K562 (cell line): ENCODE data around the gene TRIM23. TPM values are rescaled to one million over a fixed set of nuclear protein-coding genes. Genes with fewer than 3 reads are reported as not detected.

Source experiments
- ARID1B ChIP-seq: fragments of 450-650 bp; IDR thresholded peaks from 2 replicates; pipeline ENCODE4 v1.6.1; 2016; ENCODE audit warnings: antibody characterized with exemption, mild to moderate bottlenecking, inconsistent platforms
- CREB1 ChIP-seq, 2 experiments: sonication (generic) in 1 of 2; formaldehyde crosslinking in 1 of 2; IDR thresholded peaks; 2 replicates each; pipeline versions ENCODE4 v1.6.1 to v1.8.0; 2012 to 2022; ENCODE audit warnings: inconsistent platforms in 1 of 2, mild to moderate bottlenecking in 1 of 2, missing genetic modification reagents in 1 of 2, moderate library complexity in 1 of 2
- FOXA3 ChIP-seq, 2 experiments: fragments of 450-650 bp in 1 of 2; sonication (generic) in 1 of 2; formaldehyde crosslinking; IDR thresholded peaks in 1 of 2; conservative IDR thresholded peaks in 1 of 2; 2 replicates each; pipeline versions ENCODE4 v1.4.0 to v1.8.0; 2020 to 2022; ENCODE audit warnings: mild to moderate bottlenecking in 2 of 2, missing genetic modification reagents in 1 of 2
- FOXP1 ChIP-seq: sonication (generic); formaldehyde crosslinking; IDR thresholded peaks from 2 replicates; pipeline ENCODE4 v1.8.0; 2022; ENCODE audit warnings: mild to moderate bottlenecking, missing genetic modification reagents
- GABPA ChIP-seq: fragments of 200-800 bp; sonication (Bioruptor generic); conservative IDR thresholded peaks from 2 replicates; pipeline ENCODE4 v1.6.1; 2016; ENCODE audit warnings: low read depth, missing genetic modification characterization, missing compliant biosample characterization
- HDAC1 ChIP-seq, 2 experiments: fragments of 450-650 bp; IDR thresholded peaks; 2 replicates each; pipeline ENCODE4 v1.6.1; 2016 to 2017; ENCODE audit warnings: inconsistent platforms in 1 of 2, mild to moderate bottlenecking in 1 of 2, moderate library complexity in 1 of 2
- MTA3 ChIP-seq: fragments of 450-650 bp; formaldehyde crosslinking; IDR thresholded peaks from 2 replicates; pipeline ENCODE4 v1.6.1; 2017; ENCODE audit warnings: mild to moderate bottlenecking, borderline replicate concordance
- NR3C1 ChIP-seq: sonication (generic); formaldehyde crosslinking; IDR thresholded peaks from 2 replicates; pipeline ENCODE4 v1.8.1; 2022; ENCODE audit warnings: missing genetic modification reagents
- NR4A1 ChIP-seq, 2 experiments: fragments of 250-450 bp in 1 of 2; fragments of 450-650 bp in 1 of 2; sonication (Bioruptor Pico) in 1 of 2; IDR thresholded peaks; 2 replicates each; pipeline versions ENCODE4 v1.4.0 to v1.6.1; 2016 to 2020; ENCODE audit warnings: mild to moderate bottlenecking in 2 of 2, missing compliant biosample characterization in 1 of 2, missing genetic modification characterization in 1 of 2, moderate library complexity in 1 of 2
- PHB ChIP-seq: fragments of 250-450 bp; sonication (Bioruptor Pico); IDR thresholded peaks from 2 replicates; pipeline ENCODE4 v1.5.0; 2021
- RBFOX2 ChIP-seq: fragments of 200-400 bp; formaldehyde crosslinking; IDR thresholded peaks from 2 replicates; pipeline ENCODE4 v1.6.1; 2017; ENCODE audit warnings: low read depth, mild to moderate bottlenecking, low read length, moderate library complexity
- SAFB ChIP-seq: fragments of 200-400 bp; formaldehyde crosslinking; IDR thresholded peaks from 2 replicates; pipeline ENCODE4 v1.6.1; 2017; ENCODE audit warnings: low read depth, low read length, borderline replicate concordance
- STAG1 ChIP-seq: sonication (generic); formaldehyde crosslinking; IDR thresholded peaks from 2 replicates; pipeline ENCODE4 v1.5.0; 2020; ENCODE audit warnings: missing genetic modification reagents, borderline replicate concordance
- TCF7L2 ChIP-seq: fragments of 150-350 bp; IDR thresholded peaks from 2 replicates; pipeline ENCODE4 v1.6.1; 2016; ENCODE audit warnings: low read depth, mild to moderate bottlenecking, low read length, moderate library complexity
- ZEB2 ChIP-seq: fragments of 450-650 bp; IDR thresholded peaks from 2 replicates; pipeline ENCODE4 v1.6.1; 2016
- ZNF696 ChIP-seq: fragments of 250-450 bp; sonication (Bioruptor Pico); conservative IDR thresholded peaks from 2 replicates; pipeline ENCODE4 v1.4.0; 2020; ENCODE audit warnings: mild to moderate bottlenecking, moderate library complexity
- polyA plus RNA-seq, 8 experiments: library from polyadenylated mRNA; depleted of rRNA in 4 of 8; stranded (reverse) in 5 of 8; unstranded in 3 of 8; fragments of >200 nt; fragmentation: Nextera tagmentation in 2 of 8; fragmentation: Illumina TruSeq in 1 of 8; extraction: Ambion mirVana in 2 of 8; extraction: Trizol in 1 of 8; gene quantifications; 2 replicates each; pipeline versions ENCODE4 v1.2.1 to v1.2.3, GENCODE V29; 2011 to 2014; ENCODE audit warnings: inconsistent platforms in 1 of 8, missing spikeins in 1 of 8
- total RNA-seq, 7 experiments: library from RNA; depleted of rRNA in 6 of 7; stranded (reverse); fragments of >200 nt in 6 of 7; fragmentation: Illumina TruSeq in 2 of 7; extraction: Trizol in 2 of 7; gene quantifications; 2 replicates each; pipeline versions ENCODE4 v1.2.1 to v1.2.3, GENCODE V29; 2011 to 2021; ENCODE audit warnings: low replicate concordance in 1 of 7
- TF ChIP-seq, protein P1 (sequence below), 2 experiments: fragments of 450-650 bp in 1 of 2; IDR thresholded peaks; 2 replicates each; pipeline ENCODE4 v1.6.1; 2011 to 2017; ENCODE audit warnings: low read depth in 2 of 2, antibody characterized with exemption in 1 of 2, borderline replicate concordance in 1 of 2, low read length in 1 of 2, mild to moderate bottlenecking in 1 of 2, mixed read lengths in 1 of 2; ENCODE audit not compliant: control insufficient read depth in 1 of 2
- TF ChIP-seq, protein P2 (sequence below): sonication (generic); formaldehyde crosslinking; IDR thresholded peaks from 2 replicates; pipeline ENCODE4 v1.8.1; 2023; ENCODE audit warnings: mild to moderate bottlenecking, missing genetic modification reagents
- TF ChIP-seq, protein P3 (sequence below): fragments of 450-650 bp; IDR thresholded peaks from 2 replicates; pipeline ENCODE4 v1.6.1; 2017; ENCODE audit warnings: mild to moderate bottlenecking, moderate library complexity
- TF ChIP-seq, protein P4 (sequence below): fragments of 450-650 bp; conservative IDR thresholded peaks from 2 replicates; pipeline ENCODE4 v1.6.1; 2016; ENCODE audit warnings: missing genetic modification characterization, low read depth, mild to moderate bottlenecking, missing compliant biosample characterization, moderate library complexity

TRIM23 gene
- total and polyA plus RNA-seq, 9 of the 15 experiments (the other 6 are each of a cell fraction or from before 2014, with no cell fraction given) = 2.4 to 8.5 (median 4.9) TPM

DNA sequence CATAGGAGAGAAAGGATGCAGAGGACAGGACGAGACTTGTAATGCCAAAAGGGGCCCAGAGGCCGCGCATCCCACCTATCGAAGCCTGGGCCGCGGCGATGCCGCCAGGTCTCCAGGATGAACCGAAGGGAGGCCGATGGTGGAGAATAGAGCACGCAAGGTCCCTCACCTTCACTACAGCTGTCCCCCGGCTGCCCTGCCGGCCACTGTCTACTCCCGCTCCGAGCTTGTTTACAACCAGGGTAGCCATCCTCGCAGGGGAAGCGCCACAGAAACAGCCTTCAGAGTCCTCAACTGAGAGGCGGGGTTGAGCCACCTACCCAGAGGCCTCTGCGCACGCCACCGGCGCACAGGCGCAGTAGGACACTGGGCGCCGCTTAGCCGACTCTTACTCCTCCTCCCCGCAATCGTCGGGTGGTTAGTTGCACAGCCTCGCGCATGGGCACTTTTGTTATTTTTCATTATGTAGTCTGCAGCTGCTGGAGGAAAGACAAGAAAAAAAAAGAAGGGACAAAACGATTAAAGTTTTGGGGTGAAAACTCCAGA, at the start of gene TRIM23 (continued):
- TF ChIP-seq TCF7L2 = no peak
- TF ChIP-seq, protein P1, sequence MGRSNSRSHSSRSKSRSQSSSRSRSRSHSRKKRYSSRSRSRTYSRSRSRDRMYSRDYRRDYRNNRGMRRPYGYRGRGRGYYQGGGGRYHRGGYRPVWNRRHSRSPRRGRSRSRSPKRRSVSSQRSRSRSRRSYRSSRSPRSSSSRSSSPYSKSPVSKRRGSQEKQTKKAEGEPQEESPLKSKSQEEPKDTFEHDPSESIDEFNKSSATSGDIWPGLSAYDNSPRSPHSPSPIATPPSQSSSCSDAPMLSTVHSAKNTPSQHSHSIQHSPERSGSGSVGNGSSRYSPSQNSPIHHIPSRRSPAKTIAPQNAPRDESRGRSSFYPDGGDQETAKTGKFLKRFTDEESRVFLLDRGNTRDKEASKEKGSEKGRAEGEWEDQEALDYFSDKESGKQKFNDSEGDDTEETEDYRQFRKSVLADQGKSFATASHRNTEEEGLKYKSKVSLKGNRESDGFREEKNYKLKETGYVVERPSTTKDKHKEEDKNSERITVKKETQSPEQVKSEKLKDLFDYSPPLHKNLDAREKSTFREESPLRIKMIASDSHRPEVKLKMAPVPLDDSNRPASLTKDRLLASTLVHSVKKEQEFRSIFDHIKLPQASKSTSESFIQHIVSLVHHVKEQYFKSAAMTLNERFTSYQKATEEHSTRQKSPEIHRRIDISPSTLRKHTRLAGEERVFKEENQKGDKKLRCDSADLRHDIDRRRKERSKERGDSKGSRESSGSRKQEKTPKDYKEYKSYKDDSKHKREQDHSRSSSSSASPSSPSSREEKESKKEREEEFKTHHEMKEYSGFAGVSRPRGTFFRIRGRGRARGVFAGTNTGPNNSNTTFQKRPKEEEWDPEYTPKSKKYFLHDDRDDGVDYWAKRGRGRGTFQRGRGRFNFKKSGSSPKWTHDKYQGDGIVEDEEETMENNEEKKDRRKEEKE (IDR thresholded peaks at IDR 0.05; ENCODE audit: borderline replicate concordance in 1 of 2, control insufficient read depth in 1 of 2, low read depth in 2 of 2, low read length in 1 of 2) = no peak
- TF ChIP-seq PHB (CRISPR knock-in tag) = no peak
- peak; percentile 60 to 87 for TF ChIP-seq FOXA3 (CRISPR knock-in tag; conservative IDR thresholded peaks at IDR 0.05 in 1 of 2, IDR thresholded peaks at IDR 0.05 in 1 of 2)
- no peak for TF ChIP-seq ARID1B
- 0 out of 2 replicates have a peak, but pooled peaks have one; percentile 8 for TF ChIP-seq ZEB2
- TF ChIP-seq, protein P2, sequence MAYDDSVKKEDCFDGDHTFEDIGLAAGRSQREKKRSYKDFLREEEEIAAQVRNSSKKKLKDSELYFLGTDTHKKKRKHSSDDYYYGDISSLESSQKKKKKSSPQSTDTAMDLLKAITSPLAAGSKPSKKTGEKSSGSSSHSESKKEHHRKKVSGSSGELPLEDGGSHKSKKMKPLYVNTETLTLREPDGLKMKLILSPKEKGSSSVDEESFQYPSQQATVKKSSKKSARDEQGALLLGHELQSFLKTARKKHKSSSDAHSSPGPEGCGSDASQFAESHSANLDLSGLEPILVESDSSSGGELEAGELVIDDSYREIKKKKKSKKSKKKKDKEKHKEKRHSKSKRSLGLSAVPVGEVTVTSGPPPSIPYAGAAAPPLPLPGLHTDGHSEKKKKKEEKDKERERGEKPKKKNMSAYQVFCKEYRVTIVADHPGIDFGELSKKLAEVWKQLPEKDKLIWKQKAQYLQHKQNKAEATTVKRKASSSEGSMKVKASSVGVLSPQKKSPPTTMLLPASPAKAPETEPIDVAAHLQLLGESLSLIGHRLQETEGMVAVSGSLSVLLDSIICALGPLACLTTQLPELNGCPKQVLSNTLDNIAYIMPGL = peak; percentile 29; the same call in 1 of the 2 replicates
- TF ChIP-seq HDAC1 (IDR thresholded peaks at IDR 0.05) = peak in 1 of 2 experiments; percentile 85; a peak in 2 of 4 replicates
- TF ChIP-seq CREB1 (IDR thresholded peaks at IDR 0.05) = peak; percentile 72
- no peak for TF ChIP-seq CREB1 (CRISPR knock-in tag; IDR thresholded peaks at IDR 0.05)
- no peak for TF ChIP-seq NR3C1
- TF ChIP-seq GABPA = no peak
- TF ChIP-seq SAFB = no peak
- no peak for TF ChIP-seq ZNF696
- peak; percentile 85 for TF ChIP-seq RBFOX2
- 0 out of 2 replicates have a peak, but pooled peaks have one; percentile 24 for TF ChIP-seq MTA3
- peak; percentile 68; the same call in 1 of the 2 replicates for TF ChIP-seq FOXP1 (CRISPR knock-in tag)
- TF ChIP-seq, protein P3, sequence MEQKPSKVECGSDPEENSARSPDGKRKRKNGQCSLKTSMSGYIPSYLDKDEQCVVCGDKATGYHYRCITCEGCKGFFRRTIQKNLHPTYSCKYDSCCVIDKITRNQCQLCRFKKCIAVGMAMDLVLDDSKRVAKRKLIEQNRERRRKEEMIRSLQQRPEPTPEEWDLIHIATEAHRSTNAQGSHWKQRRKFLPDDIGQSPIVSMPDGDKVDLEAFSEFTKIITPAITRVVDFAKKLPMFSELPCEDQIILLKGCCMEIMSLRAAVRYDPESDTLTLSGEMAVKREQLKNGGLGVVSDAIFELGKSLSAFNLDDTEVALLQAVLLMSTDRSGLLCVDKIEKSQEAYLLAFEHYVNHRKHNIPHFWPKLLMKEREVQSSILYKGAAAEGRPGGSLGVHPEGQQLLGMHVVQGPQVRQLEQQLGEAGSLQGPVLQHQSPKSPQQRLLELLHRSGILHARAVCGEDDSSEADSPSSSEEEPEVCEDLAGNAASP = no peak
- TF ChIP-seq STAG1 (CRISPR knock-in tag) = no peak
- TF ChIP-seq NR4A1 (CRISPR knock-in tag; IDR thresholded peaks at IDR 0.05) = 0 out of 2 replicates have a peak, but pooled peaks have one; percentile 78
- no peak for TF ChIP-seq NR4A1 (tag; IDR thresholded peaks at IDR 0.05)
- TF ChIP-seq, protein P4, sequence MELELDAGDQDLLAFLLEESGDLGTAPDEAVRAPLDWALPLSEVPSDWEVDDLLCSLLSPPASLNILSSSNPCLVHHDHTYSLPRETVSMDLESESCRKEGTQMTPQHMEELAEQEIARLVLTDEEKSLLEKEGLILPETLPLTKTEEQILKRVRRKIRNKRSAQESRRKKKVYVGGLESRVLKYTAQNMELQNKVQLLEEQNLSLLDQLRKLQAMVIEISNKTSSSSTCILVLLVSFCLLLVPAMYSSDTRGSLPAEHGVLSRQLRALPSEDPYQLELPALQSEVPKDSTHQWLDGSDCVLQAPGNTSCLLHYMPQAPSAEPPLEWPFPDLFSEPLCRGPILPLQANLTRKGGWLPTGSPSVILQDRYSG (tag) = no peak
